ENCODE results near the gene DENND4A. TPM values are rescaled to one million over a fixed set of nuclear protein-coding genes. Genes with fewer than 3 reads are reported as not detected.

The DENND4A gene
- total RNA-seq, 4 donors from 2014 or later, result 24.4 to 46.4 (median 33.1) TPM

DNA sequence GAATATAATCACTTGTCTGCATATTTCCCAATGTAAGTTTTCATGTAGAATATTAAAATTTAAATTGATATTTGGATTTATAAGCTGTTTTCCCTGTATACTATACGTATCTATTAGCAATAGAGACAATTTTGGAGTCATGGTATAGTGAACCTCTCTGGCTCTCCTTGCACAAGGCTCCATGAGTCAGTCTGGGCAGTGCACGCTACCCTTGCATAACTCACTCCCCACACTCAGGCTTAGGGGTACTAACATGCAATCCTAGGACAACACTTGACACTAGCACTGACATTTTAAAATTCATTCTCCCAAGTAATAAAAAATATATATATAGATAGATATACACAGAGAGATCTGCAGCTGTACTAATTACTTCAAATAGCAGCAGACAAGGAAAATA is 131.2 kb downstream of the DENND4A start:
- in situ Hi-C loops (cut with MboI; ENCODE audit: low sequenced_read_pairs in 4 of 4), result no loop called here

DNA sequence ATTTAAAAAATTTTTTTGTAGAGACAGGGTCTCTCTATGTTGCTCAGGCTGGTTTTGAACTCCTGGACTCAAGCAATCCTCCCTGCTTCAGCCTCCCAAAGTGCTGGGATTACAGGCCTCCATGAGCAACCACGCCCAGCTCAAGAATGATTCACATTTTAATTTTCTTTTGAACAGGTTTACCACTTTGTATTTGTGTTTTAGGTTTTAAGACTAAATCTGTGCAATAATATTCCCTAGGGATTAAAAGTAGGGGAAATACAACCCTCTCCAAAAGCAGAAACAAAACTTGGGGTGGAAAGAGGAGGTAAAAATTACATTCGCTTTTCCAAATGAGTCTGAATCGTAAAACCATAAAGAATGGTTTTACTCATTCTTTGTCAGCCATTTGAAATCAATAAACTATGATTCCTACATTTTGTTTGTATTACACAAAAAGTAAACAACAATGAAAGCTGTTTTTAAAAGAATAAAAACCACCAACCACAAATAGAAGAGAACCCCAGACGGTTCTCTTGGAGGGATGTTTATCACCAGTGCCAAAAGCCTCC is 132.5 kb downstream of the DENND4A start:
- no peak for DNase-seq
- Histone ChIP-seq H3K36me3 (peaks cover 5 to 54% of the 10 kb centered on the region in 2 donors), H3K4me1 (no peaks in the 10 kb centered on the region), H3K27me3 (no peaks in the 10 kb centered on the region), H3K27ac (no peak overlapping the region), H3K4me3 (no peak overlapping the region), H3K9me3 (no peaks in the 10 kb centered on the region)
- intact Hi-C loops (cut with DNase I; ENCODE audit: low total_unique reads) (loop anchor here (10.0 kb wide), 1 partner anchor 55 kb away; no protein-coding TSS in a partner anchor), in situ Hi-C loops (cut with MboI; ENCODE audit: low sequenced_read_pairs in 4 of 4) (no loop called here)
- ATAC-seq, result no peak
- TF ChIP-seq, protein P1, sequence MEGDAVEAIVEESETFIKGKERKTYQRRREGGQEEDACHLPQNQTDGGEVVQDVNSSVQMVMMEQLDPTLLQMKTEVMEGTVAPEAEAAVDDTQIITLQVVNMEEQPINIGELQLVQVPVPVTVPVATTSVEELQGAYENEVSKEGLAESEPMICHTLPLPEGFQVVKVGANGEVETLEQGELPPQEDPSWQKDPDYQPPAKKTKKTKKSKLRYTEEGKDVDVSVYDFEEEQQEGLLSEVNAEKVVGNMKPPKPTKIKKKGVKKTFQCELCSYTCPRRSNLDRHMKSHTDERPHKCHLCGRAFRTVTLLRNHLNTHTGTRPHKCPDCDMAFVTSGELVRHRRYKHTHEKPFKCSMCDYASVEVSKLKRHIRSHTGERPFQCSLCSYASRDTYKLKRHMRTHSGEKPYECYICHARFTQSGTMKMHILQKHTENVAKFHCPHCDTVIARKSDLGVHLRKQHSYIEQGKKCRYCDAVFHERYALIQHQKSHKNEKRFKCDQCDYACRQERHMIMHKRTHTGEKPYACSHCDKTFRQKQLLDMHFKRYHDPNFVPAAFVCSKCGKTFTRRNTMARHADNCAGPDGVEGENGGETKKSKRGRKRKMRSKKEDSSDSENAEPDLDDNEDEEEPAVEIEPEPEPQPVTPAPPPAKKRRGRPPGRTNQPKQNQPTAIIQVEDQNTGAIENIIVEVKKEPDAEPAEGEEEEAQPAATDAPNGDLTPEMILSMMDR (IDR thresholded peaks at IDR 0.05 in 4 of 5, conservative IDR thresholded peaks at IDR 0.05 in 1 of 5), result no peak
- TF ChIP-seq POLR2A (IDR thresholded peaks at IDR 0.05), result no peak

More for the DNA sequence above, 131.2 kb downstream of the DENND4A start:
- H3K27ac ChIP-seq, result no peak overlapping the region
- no peaks in the 10 kb centered on the region for H3K9me3 ChIP-seq
- no peak for ATAC-seq
- no peak overlapping the region for H3K4me3 ChIP-seq
- no peak for TF ChIP-seq POLR2A (IDR thresholded peaks at IDR 0.05)
- TF ChIP-seq, protein P1 (IDR thresholded peaks at IDR 0.05 in 4 of 5, conservative IDR thresholded peaks at IDR 0.05 in 1 of 5), result no peak
- no peak for DNase-seq
- intact Hi-C loops (cut with DNase I; ENCODE audit: low total_unique reads), result loop anchor here (10.0 kb wide), 1 partner anchor 54 kb away; no protein-coding TSS in a partner anchor
- no peaks in the 10 kb centered on the region for H3K4me1 ChIP-seq
- peaks cover 10 to 58% of the 10 kb centered on the region in 2 donors for H3K36me3 ChIP-seq
- H3K27me3 ChIP-seq, result no peaks in the 10 kb centered on the region

DNA sequence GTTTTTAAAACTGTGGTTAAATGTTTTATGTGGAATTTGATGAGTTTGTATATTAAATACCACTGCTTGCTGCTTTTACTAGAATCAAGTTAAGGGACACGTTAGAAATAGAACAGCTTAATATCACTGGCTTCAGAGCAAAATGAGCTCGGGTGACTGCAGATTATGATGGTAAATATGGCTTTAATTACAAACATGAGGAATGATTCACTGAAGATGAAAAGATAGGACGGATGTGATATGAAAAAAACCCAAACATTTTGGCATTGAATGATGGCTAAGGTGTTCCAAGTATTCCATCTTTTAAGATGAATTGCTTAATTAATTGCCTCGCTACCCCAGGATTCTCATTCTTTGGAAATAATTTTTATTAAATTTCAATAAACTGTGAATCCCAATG is 136.6 kb downstream of the DENND4A start:
- Histone ChIP-seq H3K4me3 (no peak overlapping the region), H3K36me3 (peaks cover 0 to 36% of the 10 kb centered on the region in 2 donors), H3K9me3 (no peaks in the 10 kb centered on the region), H3K27me3 (no peaks in the 10 kb centered on the region), H3K27ac (no peak overlapping the region), H3K4me1 (no peaks in the 10 kb centered on the region)
- ATAC-seq (no peak), DNase-seq (no peak)
- intact Hi-C loops (cut with DNase I; ENCODE audit: low total_unique reads), result no loop called here
- in situ Hi-C loops (cut with MboI; ENCODE audit: low sequenced_read_pairs in 4 of 4), result no loop called here
- TF ChIP-seq, protein P1 (IDR thresholded peaks at IDR 0.05 in 4 of 5, conservative IDR thresholded peaks at IDR 0.05 in 1 of 5), result no peak
- no peak for TF ChIP-seq POLR2A (IDR thresholded peaks at IDR 0.05)

DNA sequence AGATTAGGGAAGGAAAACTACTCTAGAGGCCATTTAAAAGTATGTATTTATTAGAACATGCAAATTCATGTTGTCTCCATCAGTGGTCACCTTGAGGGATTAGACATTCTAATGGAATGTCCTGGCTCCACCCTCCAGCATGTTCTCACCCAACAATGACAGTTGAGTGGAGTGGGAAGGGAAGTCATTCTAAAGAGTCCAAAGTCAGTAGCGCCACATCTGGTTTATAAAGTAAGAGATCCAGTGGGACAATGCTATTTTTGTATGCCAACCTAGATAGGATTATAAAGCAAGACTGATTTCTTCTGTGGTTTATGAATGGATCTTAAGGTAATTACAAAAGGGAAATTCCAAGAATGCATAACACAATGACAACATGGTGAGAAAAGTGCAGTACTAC is 137.1 kb downstream of the DENND4A start:
- H3K36me3 ChIP-seq, result peaks cover 0 to 31% of the 10 kb centered on the region in 2 donors
- no peak overlapping the region for H3K4me3 ChIP-seq
- no peaks in the 10 kb centered on the region for H3K4me1 ChIP-seq
- DNase-seq (no peak), ATAC-seq (no peak)
- in situ Hi-C loops (cut with MboI; ENCODE audit: low sequenced_read_pairs in 4 of 4) (no loop called here), intact Hi-C loops (cut with DNase I; ENCODE audit: low total_unique reads) (no loop called here)
- H3K27me3 ChIP-seq, result no peaks in the 10 kb centered on the region
- TF ChIP-seq POLR2A (IDR thresholded peaks at IDR 0.05), result no peak
- TF ChIP-seq, protein P1 (IDR thresholded peaks at IDR 0.05 in 4 of 5, conservative IDR thresholded peaks at IDR 0.05 in 1 of 5), result no peak
- H3K9me3 ChIP-seq, result no peaks in the 10 kb centered on the region
- H3K27ac ChIP-seq, result no peak overlapping the region
